A673 (cell line): ENCODE results near the gene NR2C2.
A peak's percentile ranks its signal among the peaks of the same experiment; 100 is the strongest.

Experiments used
- EZH2 ChIP-seq: fragments of 200-600 bp; sonication (generic); IDR thresholded peaks from 2 replicates; pipeline ENCODE4 v1.6.1; 2017; ENCODE audit warnings: borderline replicate concordance, low read depth, mild to moderate bottlenecking, mixed read lengths, antibody characterized with exemption, low read length; ENCODE audit not compliant: poor library complexity, severe bottlenecking
- TF ChIP-seq, protein P1 (sequence below): fragments of 300-800, 200-600 bp; sonication (generic); conservative IDR thresholded peaks from 2 replicates; pipeline ENCODE4 v1.5.1; 2017; ENCODE audit warnings: low read depth, mild to moderate bottlenecking, antibody characterized with exemption, low read length, moderate library complexity, mixed read lengths

DNA sequence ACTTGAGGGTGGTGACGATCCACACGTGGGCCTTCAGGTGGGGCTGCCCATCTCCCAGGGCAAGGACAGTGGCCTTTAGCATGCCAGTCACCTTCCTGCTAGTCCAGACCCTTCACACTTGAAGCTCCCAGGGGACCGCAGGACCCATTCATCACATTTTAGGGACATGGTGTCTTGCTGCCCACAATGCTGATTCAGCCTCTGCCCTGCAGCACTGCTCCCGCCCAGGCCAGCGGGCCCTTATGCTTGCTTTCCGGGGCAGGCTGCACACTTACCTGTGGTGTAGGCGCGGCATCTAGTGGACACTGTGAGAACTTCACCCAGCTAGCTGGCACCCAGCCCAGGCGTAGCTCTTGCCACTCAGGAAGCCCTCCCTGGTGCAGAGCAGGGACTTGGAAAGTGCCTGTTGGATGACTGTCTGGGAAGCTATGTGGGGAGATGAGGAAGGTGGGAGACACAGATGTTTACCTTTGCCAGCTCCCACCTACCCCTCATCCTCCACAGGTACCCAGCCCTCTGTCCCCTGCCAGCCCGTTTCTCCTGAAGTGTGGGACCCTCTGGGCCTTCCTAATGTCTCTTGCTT, 26.3 kb upstream of the NR2C2 start:
- TF ChIP-seq EZH2: no peak
- TF ChIP-seq, protein P1, sequence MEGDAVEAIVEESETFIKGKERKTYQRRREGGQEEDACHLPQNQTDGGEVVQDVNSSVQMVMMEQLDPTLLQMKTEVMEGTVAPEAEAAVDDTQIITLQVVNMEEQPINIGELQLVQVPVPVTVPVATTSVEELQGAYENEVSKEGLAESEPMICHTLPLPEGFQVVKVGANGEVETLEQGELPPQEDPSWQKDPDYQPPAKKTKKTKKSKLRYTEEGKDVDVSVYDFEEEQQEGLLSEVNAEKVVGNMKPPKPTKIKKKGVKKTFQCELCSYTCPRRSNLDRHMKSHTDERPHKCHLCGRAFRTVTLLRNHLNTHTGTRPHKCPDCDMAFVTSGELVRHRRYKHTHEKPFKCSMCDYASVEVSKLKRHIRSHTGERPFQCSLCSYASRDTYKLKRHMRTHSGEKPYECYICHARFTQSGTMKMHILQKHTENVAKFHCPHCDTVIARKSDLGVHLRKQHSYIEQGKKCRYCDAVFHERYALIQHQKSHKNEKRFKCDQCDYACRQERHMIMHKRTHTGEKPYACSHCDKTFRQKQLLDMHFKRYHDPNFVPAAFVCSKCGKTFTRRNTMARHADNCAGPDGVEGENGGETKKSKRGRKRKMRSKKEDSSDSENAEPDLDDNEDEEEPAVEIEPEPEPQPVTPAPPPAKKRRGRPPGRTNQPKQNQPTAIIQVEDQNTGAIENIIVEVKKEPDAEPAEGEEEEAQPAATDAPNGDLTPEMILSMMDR: peak; percentile 95
